GM18508 (cell line): Measurements from ENCODE around the gene RELL2.
A peak's percentile ranks its signal among the peaks of the same experiment; 100 is the strongest.
"Not testable (repeated sequence)": the region's sequence is repeated elsewhere in the genome, so short reads cannot be mapped to it uniquely, and the experiment has no call there.

ENCODE experiments used
- ATAC-seq: cut with Tn5 transposase; IDR thresholded peaks from one replicate; pipeline ENCODE4 v1.9.1; 2021; ENCODE audit warnings: moderate number of reproducible peaks; ENCODE audit not compliant: insufficient read depth, unreplicated experiment

Gene RELL2

DNA sequence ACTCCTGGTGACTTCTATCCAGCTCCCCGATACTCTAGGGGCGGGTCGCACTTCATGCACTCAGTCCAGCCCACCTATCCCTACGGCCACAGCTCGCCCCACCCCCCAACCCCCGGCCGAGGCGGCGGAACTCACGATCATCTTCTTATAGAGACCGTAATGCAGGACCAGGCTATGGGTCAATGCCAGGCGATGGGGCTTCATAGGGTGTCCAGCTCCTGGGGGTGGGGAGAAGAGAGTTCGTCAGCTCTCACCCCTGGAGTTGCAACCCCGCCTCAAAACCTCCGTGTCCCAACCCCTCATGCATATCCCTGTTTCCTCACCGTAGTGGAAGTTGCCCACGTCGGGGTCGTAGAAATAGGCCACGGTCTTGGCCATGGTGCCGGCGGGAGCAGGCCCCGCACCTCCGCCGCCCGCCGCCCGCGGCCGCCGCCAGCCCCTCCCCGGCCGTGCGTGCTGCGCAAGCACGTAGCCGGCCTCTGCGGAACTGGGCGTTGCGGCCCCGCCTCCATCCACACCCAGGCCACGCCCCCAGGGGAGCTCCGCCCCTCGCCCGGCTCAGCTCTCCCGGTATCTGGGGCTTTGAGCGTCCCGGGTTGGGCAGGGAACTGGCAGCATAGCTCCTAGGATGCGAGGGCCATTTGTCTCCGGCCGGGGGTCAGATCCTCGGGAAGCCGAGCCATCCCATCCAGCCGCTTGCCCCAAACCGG lies at the start of gene RELL2, which contains the start of gene HDAC3:
Gene RELL2, plus strand, starts transcription at position 585 of the 710 bp plus-strand sequence. CDS start 1,229 bp downstream, outside the sequence.
Gene HDAC3, minus strand, starts transcription at position 437 of the 710 bp plus-strand sequence. Its CDS starts 59 bp downstream, at position 378.
- peak; percentile 36 for ATAC-seq

DNA sequence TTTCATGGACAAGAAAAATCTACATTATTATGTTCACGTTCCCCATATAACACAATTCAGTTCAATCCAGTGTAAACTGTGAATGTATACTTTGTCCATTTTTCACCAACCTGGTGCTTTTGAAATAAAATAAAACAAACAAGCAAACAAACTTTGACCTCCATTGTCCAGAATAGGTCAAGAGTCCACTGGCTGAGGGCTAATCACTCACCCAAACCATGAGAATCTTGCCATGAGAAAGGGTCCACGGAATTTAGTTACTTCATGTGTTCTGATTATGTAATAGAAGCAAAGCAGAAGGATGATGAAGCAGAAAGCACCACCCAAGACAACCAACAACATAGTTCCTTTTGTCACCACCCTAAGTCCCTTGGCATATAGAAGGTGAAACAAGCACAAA lies 46.7 kb upstream of the RELL2 start:
- ATAC-seq, result no peak

- ATAC-seq, result no peak
Measured at GRCh38 chr5:141596867-141597266, 39.9 kb upstream of the RELL2 start.

GRCh38 chr5:141597394-141597793 lies 39.4 kb upstream of the RELL2 start:
- no peak for ATAC-seq

DNA sequence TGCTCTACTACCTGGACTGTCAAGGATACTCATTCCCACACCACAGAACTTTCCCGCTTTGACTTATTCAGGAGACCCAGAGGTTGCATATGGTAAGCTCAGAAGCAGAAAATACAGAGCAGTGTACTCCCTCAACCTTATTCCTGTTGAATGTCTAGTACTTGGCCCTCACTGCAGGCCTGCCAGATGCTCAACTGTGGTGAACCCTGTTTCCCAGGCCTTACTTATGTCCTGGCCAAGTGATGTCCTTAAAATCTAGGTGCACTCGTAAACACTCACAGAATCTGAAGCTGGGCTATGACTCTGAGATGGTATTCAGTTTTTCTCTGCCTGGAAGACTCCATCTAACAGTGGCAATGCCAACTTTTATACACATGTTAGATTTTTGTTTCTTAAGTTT lies 39.0 kb upstream of the RELL2 start:
- ATAC-seq, result no peak

GRCh38 chr5:141598391-141599345 lies 38.1 kb upstream of the RELL2 start:
- no peak for ATAC-seq

DNA sequence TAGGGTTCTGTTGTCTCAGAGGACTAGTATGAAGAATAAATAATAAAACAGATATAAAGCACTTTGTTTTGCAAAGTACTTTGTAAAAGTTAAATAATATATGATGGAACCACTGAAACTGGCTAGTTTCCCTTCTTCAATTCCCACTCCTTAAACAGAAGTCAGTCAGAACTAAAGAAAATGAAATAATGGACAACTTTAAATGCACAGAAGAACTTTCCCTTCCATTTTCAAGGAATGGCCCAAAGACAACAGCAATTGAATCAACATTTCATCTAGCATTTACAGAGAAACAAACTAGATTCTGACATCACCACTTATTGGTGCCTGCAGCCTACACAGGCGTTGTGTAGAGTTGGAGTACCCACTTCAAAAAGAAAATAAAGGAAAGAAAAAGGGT lies 34.2 kb upstream of the RELL2 start:
- no peak for ATAC-seq

DNA sequence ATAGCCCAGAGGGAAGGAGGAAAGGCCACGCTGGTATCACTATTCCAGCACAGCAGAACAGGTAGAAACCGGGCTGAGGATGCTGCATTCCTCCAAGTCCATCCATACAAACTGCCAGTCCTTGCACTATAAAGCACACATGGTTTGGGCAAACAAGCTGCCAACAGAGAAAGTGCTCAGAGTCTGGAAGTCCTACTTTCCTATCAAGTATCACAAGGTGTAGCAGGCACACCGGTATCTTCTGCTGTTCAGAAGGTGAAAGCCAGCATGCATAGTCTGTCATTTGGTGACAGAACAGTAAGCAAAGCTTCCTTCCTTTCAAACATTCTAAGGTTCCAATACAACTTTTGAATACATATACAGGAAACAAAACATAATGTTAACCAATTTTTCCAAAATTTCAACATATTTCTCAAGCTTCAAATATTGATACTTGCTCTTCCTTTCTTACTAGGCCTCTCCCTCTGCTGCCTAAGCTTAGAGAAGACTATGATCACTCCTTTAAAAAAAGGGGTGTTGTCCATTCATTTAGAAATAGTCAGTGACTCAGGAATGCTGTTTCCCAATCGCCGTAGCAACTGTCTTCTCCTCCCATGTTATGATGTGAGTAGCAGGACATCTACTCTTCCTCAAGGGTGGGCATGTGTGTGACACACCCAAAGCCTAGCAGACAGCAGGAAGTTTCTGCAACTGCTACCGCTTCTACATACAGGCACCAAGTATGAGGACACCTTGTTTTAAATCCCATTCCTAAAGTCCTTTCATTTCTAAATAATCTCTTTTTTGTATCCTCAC lies 32.7 kb upstream of the RELL2 start:
- ATAC-seq, result no peak

- peak; percentile 93 for ATAC-seq
Measured at GRCh38 chr5:141605523-141606277, 31.1 kb upstream of the RELL2 start.

DNA sequence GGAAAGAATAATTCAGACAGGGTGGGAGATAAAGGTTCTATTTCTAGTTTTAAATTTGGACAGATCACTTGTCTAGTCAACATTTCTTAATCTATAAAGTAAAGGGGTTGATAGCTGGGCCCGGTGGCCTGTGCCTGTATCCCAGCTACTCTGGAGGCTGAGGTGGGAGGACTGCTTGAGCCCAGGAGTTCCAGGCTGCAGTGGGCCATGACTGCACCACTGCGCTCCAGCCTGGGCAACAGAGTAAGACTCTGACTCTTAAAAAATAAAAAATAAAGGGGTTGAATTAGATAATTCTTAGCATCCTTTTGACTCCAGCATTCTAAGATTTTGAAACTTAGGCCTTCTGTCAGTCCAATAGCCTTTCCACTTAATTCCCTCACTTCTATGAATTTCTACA lies 28.8 kb upstream of the RELL2 start:
- no peak for ATAC-seq

- ATAC-seq, result no peak
Measured at GRCh38 chr5:141608557-141608956, 28.2 kb upstream of the RELL2 start.

- ATAC-seq, result no peak
Measured at GRCh38 chr5:141609044-141609443, 27.8 kb upstream of the RELL2 start.

DNA sequence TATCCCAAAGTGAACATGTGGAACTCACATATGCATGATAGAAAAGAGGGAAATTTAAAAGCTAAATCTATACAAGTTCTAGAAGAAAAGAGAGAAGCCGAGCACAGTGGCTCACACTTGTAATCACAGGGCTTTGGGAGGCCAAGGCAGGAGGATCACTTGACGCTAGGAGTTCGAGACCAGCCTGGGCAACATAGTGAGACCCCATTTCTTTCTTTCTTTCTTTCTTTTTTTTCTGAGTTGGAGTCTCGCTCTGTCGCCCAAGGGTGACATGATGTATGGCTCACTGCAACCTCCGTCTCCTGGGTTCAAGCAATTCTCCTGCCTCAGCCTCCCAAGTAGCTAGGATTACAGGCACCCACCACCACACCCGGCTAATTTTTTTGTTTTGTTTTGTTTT lies 26.9 kb upstream of the RELL2 start:
- ATAC-seq, result not testable (repeated sequence)

DNA sequence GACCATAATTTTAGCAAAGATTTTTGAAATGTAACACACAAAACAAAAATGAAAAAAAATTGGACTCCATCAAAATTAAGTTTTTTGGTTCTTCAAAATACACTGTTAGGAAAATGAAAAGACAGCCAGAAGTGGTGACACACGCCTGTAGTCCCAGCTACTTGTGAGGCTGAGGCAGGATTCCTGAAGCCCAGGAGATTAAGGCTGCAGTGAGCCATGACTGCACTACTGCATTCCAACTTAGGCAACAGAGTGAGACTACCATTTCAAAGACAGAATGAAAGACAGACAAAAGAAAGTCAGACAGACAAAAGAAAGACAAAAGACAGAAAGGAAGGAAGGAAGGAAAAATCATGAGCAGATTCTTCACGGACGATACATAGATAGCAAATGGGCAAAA lies 25.5 kb upstream of the RELL2 start:
- ATAC-seq, result no peak

GRCh38 chr5:141613344-141613743 lies 23.5 kb upstream of the RELL2 start:
- no peak for ATAC-seq

- no peak for ATAC-seq
Measured at GRCh38 chr5:141615991-141616720, 20.6 kb upstream of the RELL2 start.

- no peak for ATAC-seq
Measured at GRCh38 chr5:141617128-141617527, 19.7 kb upstream of the RELL2 start.

- ATAC-seq, result no peak
Measured at GRCh38 chr5:141617682-141618029, 19.1 kb upstream of the RELL2 start.
